ENCODE results near the gene DKKL1. TPM values are rescaled to one million over a fixed set of nuclear protein-coding genes. Genes with fewer than 3 reads are reported as not detected.

The DKKL1 gene
- total RNA-seq, 1 donor from 2014 or later: 8.7 TPM

DNA sequence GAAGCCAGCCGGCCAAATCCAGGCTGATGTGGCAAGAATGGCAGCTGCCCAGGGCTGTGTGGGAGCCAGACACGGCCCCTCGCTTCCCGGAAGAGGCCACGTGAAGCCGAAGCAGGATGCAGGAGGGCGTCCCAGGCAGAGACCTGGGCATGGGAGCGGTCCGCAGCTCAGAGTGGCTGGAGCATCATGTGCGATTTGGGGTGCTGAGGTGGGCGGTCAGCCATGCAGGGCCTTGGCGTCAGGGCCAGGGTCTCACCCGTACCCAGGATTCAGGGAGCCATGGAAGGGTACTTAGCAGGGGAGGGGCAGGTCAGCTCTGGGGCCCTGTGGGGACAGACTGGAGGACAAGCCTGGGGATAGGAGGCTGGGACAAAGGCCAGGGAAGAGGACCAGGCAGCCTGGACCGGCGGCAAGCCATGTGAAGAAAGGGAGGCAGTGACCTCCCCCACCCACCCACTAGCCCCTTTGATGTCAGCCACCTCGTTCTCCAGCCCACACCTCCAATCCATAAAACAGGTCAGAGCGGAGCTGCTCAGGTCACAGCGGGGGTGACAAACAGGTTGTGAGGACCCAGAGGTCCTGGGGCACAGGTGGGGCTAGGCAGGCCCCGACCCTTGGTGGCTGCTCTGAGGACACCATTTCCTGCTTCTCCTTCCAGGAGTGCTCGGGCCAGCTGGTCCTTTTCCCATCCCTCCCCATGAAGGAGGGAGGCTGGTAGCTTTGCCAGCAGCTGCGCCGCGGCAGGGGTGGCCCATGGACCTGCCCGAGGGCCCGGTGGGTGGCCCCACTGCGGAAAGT lies 26.7 kb downstream of the DKKL1 start:
- Mint-ChIP-seq H3K4me1 (no peaks in the 10 kb centered on the region), H3K4me3 (no peak overlapping the region), H3K27me3 (ENCODE audit: low read depth) (peaks cover 28% of the 10 kb centered on the region), H3K36me3 (no peaks in the 10 kb centered on the region), H3K27ac (no peak overlapping the region), H3K9me3 (no peaks in the 10 kb centered on the region)
- no peak for DNase-seq (ENCODE audit: low spot score in 2 of 2, unreplicated experiment in 2 of 2)
- TF ChIP-seq, protein P1, sequence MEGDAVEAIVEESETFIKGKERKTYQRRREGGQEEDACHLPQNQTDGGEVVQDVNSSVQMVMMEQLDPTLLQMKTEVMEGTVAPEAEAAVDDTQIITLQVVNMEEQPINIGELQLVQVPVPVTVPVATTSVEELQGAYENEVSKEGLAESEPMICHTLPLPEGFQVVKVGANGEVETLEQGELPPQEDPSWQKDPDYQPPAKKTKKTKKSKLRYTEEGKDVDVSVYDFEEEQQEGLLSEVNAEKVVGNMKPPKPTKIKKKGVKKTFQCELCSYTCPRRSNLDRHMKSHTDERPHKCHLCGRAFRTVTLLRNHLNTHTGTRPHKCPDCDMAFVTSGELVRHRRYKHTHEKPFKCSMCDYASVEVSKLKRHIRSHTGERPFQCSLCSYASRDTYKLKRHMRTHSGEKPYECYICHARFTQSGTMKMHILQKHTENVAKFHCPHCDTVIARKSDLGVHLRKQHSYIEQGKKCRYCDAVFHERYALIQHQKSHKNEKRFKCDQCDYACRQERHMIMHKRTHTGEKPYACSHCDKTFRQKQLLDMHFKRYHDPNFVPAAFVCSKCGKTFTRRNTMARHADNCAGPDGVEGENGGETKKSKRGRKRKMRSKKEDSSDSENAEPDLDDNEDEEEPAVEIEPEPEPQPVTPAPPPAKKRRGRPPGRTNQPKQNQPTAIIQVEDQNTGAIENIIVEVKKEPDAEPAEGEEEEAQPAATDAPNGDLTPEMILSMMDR (IDR thresholded peaks at IDR 0.05; ENCODE audit: unreplicated experiment): no peak

DNA sequence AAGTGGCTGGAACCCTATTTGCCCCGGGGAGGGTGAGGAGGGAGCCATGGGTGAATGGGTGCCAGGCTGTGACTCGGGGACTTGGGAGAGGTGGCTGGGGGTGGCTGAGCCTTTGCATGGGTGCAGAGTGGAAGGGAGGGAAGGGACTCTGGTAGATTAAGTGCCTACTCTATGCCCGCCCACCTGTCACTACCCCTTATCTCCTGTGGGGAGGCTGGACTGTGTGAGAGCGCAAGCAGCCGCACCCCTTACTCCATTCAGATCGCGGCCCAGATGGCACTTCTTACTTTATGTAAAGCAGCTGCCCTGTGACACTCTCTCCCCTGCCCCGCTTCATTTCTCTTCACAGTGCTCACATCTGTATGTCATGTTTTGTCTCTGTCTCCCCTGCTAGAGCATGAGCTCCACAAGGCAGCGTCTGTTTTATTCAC lies 27.3 kb downstream of the DKKL1 start:
- no peaks in the 10 kb centered on the region for H3K4me1 Mint-ChIP-seq
- no peak for DNase-seq (ENCODE audit: low spot score in 2 of 2, unreplicated experiment in 2 of 2)
- H3K36me3 Mint-ChIP-seq: no peaks in the 10 kb centered on the region
- H3K4me3 Mint-ChIP-seq: no peak overlapping the region
- H3K27me3 Mint-ChIP-seq (ENCODE audit: low read depth): peaks cover 28% of the 10 kb centered on the region
- H3K27ac Mint-ChIP-seq: no peak overlapping the region
- no peaks in the 10 kb centered on the region for H3K9me3 Mint-ChIP-seq
- TF ChIP-seq, protein P1 (IDR thresholded peaks at IDR 0.05; ENCODE audit: unreplicated experiment): no peak

DNA sequence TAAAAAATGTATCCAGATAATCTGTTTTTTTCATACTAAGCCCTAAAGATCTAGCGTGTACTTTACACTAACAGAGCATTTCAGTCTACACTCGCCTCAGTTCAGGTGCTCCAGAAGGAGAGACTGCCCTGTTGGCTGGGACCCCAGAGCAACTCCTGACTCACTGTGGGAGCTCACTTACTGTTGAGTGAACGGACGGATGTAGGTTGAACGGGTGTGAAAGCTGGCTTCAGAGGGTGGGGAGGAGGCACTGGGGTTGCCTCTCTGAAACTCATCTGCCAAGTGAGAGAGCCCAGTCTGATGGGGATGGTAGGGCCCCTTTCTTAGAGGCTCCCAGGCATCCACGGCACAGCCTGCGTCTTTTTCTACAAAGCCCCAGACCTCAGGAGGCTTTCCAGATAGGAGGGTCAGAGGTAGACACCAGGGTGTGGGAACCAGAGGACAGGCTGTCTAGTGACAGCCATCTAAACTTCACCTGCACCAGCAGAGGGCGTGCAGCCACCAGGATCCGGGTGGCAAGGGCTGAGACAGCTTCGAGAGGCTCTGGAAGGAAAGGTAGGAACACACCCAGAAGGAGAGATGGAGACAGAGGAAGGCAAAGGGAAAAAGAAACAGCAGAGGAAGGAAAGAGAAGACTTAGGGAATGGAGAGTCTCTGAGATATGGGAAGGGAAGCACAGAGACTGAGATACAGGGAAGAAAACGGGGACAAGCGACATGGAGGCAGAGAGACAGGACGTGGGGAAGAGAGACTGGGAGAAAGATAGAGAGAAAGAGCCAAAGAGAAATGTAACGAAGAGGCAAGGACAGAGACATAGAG lies 28.1 kb downstream of the DKKL1 start:
- Mint-ChIP-seq H3K4me3 (no peak overlapping the region), H3K27ac (no peak overlapping the region), H3K36me3 (no peaks in the 10 kb centered on the region), H3K4me1 (no peaks in the 10 kb centered on the region), H3K9me3 (no peaks in the 10 kb centered on the region), H3K27me3 (ENCODE audit: low read depth) (peaks cover 28% of the 10 kb centered on the region)
- TF ChIP-seq, protein P1 (IDR thresholded peaks at IDR 0.05; ENCODE audit: unreplicated experiment): peak; percentile 74
- peak; percentile 66 to 80 for DNase-seq (ENCODE audit: low spot score in 2 of 2, unreplicated experiment in 2 of 2)

DNA sequence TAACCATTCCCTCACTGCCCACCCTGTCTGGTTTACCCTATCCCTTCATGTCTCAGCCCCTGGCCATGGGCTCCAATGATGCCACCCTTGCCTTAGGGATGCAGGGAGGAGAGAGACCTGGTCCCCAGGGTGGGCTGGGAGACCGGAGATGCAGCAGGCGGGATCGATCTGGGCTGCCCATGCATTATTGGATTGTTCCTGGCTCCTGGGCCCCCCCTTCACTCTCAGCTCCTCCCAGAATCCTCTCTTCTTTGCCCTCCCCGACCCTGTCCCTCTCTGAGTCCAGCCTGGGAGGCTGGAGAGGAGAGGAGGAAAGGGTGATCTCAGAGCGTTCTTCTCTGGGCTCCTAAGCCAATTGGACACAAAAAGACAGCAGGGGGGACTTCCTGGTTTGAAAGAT lies 30.2 kb downstream of the DKKL1 start:
- H3K4me3 Mint-ChIP-seq: no peak overlapping the region
- TF ChIP-seq, protein P1 (IDR thresholded peaks at IDR 0.05; ENCODE audit: unreplicated experiment): no peak
- H3K9me3 Mint-ChIP-seq: no peaks in the 10 kb centered on the region
- no peaks in the 10 kb centered on the region for H3K36me3 Mint-ChIP-seq
- no peak for DNase-seq (ENCODE audit: low spot score in 2 of 2, unreplicated experiment in 2 of 2)
- H3K4me1 Mint-ChIP-seq: peaks cover 10% of the 10 kb centered on the region
- peaks cover 25% of the 10 kb centered on the region for H3K27me3 Mint-ChIP-seq (ENCODE audit: low read depth)
- H3K27ac Mint-ChIP-seq: no peak overlapping the region

DNA sequence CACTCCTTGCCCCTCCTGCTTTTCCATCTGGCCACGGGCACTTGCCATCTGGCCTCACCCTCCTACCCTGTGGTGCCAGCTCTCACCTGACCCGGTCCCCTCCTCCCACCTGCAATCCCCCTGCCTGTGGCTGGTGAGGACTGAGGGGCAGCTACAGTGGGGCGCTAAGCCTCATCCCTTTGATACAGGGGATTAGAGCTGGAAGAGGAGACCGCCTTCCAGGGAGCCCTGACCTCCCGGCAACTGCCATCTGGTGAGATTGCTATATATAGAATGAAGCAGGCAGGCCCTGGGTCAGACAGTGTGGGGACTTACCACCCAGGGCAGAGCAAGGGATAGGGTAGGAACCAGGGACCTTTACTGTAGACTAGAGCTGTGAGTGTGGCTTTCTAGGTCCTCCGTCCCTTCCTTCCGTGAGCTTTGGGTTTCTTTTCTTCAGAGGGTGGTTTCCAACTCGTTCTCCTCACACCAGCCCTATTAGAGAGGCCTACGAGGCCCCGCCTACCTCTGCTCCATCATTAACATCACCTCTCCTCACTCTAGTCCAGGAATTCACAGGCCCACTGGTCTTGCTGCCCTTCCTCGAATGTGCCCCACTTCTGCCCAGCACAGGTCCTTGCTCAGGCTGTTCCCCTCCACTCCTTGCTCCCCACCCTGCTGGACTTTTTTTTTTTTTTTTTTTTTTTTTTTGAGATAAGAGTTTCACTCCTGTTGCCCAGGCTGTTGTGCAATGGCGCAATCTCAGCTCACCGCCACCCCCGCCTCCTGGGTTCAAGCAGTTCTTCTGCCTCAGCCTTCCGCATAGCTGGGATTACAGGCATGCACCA lies 32.1 kb downstream of the DKKL1 start:
- peaks cover 19% of the 10 kb centered on the region for H3K27me3 Mint-ChIP-seq (ENCODE audit: low read depth)
- no peak overlapping the region for H3K4me3 Mint-ChIP-seq
- H3K27ac Mint-ChIP-seq: no peak overlapping the region

More for the DNA sequence above, 32.1 kb downstream of the DKKL1 start:
- Mint-ChIP-seq H3K9me3 (no peaks in the 10 kb centered on the region), H3K36me3 (no peaks in the 10 kb centered on the region), H3K4me1 (peaks cover 10% of the 10 kb centered on the region)
- TF ChIP-seq, protein P1 (IDR thresholded peaks at IDR 0.05; ENCODE audit: unreplicated experiment): no peak
- no peak for DNase-seq (ENCODE audit: low spot score in 2 of 2, unreplicated experiment in 2 of 2)

Measured in mesothelial cell of epicardium (in vitro differentiated cells).